Measurements from ENCODE around the gene RPGR.

The RPGR gene

GRCh38 chrX:38336538-38337240 is 9.4 kb upstream of the RPGR start:
- Histone ChIP-seq H3K27me3 (ENCODE audit: insufficient read depth, poor library complexity, severe bottlenecking) (no peaks in the 10 kb centered on the region), H3K27ac (replicated peaks) (no peak overlapping the region), H3K4me3 (replicated peaks; ENCODE audit: insufficient read depth, low read length) (no peak overlapping the region)
- TF ChIP-seq CTCF (IDR thresholded peaks at IDR 0.05; ENCODE audit: insufficient read depth, low read length) (no peak), SPI1 (IDR thresholded peaks at IDR 0.05; ENCODE audit: borderline replicate concordance, low read depth) (peak; percentile 89), POLR2AphosphoS5 (IDR thresholded peaks at IDR 0.05; ENCODE audit: low read depth) (no peak), REST (IDR thresholded peaks at IDR 0.05; ENCODE audit: insufficient replicate concordance, low read depth) (no peak), GABPA (IDR thresholded peaks at IDR 0.05; ENCODE audit: low read depth) (no peak)
- DNase-seq (ENCODE audit: low read depth in 1 of 2, low spot score in 1 of 2), result no peak

GRCh38 chrX:38335382-38335781 is 8.1 kb upstream of the RPGR start:
- no peak for DNase-seq (ENCODE audit: low read depth in 1 of 2, low spot score in 1 of 2)
- no peaks in the 10 kb centered on the region for H3K27me3 ChIP-seq (ENCODE audit: insufficient read depth, poor library complexity, severe bottlenecking)
- TF ChIP-seq REST (IDR thresholded peaks at IDR 0.05; ENCODE audit: insufficient replicate concordance, low read depth) (no peak), SPI1 (IDR thresholded peaks at IDR 0.05; ENCODE audit: borderline replicate concordance, low read depth) (no peak), CTCF (IDR thresholded peaks at IDR 0.05; ENCODE audit: insufficient read depth, low read length) (no peak), GABPA (IDR thresholded peaks at IDR 0.05; ENCODE audit: low read depth) (no peak), POLR2AphosphoS5 (IDR thresholded peaks at IDR 0.05; ENCODE audit: low read depth) (no peak)

GRCh38 chrX:38332505-38332904 is 5.2 kb upstream of the RPGR start:
- no peak for TF ChIP-seq SPI1 (IDR thresholded peaks at IDR 0.05; ENCODE audit: borderline replicate concordance, low read depth)
- no peak for TF ChIP-seq GABPA (IDR thresholded peaks at IDR 0.05; ENCODE audit: low read depth)
- TF ChIP-seq POLR2AphosphoS5 (IDR thresholded peaks at IDR 0.05; ENCODE audit: low read depth), result no peak
- no peak for TF ChIP-seq REST (IDR thresholded peaks at IDR 0.05; ENCODE audit: insufficient replicate concordance, low read depth)
- no peak for TF ChIP-seq CTCF (IDR thresholded peaks at IDR 0.05; ENCODE audit: insufficient read depth, low read length)
- no peak overlapping the region for H3K27ac ChIP-seq (replicated peaks)
- no peak overlapping the region for H3K4me3 ChIP-seq (replicated peaks; ENCODE audit: insufficient read depth, low read length)
- no peak for DNase-seq (ENCODE audit: low read depth in 1 of 2, low spot score in 1 of 2)
- H3K27me3 ChIP-seq (ENCODE audit: insufficient read depth, poor library complexity, severe bottlenecking), result no peaks in the 10 kb centered on the region

More at GRCh38 chrX:38335382-38335781, 8.1 kb upstream of the RPGR start:
- H3K4me3 ChIP-seq (replicated peaks; ENCODE audit: insufficient read depth, low read length), result no peak overlapping the region
- H3K27ac ChIP-seq (replicated peaks), result no peak overlapping the region

Data from HL-60 (cell line).